GM12891 (cell line): ENCODE data around the gene MTMR8.

Experiments
- PAX5 ChIP-seq: IDR thresholded peaks from 2 replicates; pipeline ENCODE4 v1.6.1; 2011; ENCODE audit warnings: low read length, moderate library complexity, mild to moderate bottlenecking; ENCODE audit not compliant: insufficient read depth, severe bottlenecking
- POLR2A ChIP-seq: IDR thresholded peaks from 2 replicates; pipeline ENCODE4 v1.6.1; 2011; ENCODE audit warnings: low read depth, low read length, control low read depth
- POLR2AphosphoS5 ChIP-seq: IDR thresholded peaks from 2 replicates; pipeline ENCODE4 v1.6.1; 2011; ENCODE audit warnings: low read depth, low read length, control low read depth

DNA sequence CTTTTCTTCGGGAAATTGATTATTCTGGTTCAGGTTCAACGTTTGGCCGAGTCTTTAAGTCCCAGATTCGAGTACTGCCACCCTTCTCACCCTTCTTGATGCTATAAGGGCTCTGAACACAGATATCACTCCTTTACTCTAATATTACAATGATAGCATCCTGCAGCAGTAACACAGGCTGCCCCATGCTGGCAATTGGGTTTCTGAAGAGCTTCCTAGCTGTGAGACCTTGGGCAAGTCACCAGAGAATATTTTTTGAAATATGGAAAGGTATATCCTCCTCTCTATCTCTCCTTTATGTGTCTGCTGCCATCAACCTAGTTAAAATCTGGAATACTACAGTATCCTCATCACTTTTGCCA is 297 bp upstream of the MTMR8 start:
- TF ChIP-seq PAX5 (no peak), POLR2AphosphoS5 (no peak), POLR2A (no peak)
